OCI-LY3 (cell line): ENCODE data around the gene PPP1R7.

Experiments
- CTCF ChIP-seq: fragments of 200-600, 300-600 bp; sonication (generic); IDR thresholded peaks from 2 replicates; pipeline ENCODE4 v1.5.1; 2014; ENCODE audit warnings: antibody characterized with exemption, low read length, low read depth
- EZH2phosphoT487 ChIP-seq: fragments of 200-600 bp; shearing (Covaris generic); IDR thresholded peaks from 2 replicates; pipeline ENCODE4 v1.6.1; 2018; ENCODE audit warnings: antibody characterized with exemption, mixed run types, low read depth

GRCh38 chr2:241224018-241224850, 74.0 kb downstream of the PPP1R7 start:
- no peak for TF ChIP-seq CTCF
- no peak for TF ChIP-seq EZH2phosphoT487
